HG03558 (cell line): ENCODE data around the gene DACH2.

Experiments
- ATAC-seq: cut with Tn5 transposase; IDR thresholded peaks from one replicate; pipeline ENCODE4 v1.9.1; 2021; ENCODE audit warnings: moderate number of reproducible peaks; ENCODE audit not compliant: unreplicated experiment; ENCODE audit errors: extremely low read depth

The DACH2 gene

DNA sequence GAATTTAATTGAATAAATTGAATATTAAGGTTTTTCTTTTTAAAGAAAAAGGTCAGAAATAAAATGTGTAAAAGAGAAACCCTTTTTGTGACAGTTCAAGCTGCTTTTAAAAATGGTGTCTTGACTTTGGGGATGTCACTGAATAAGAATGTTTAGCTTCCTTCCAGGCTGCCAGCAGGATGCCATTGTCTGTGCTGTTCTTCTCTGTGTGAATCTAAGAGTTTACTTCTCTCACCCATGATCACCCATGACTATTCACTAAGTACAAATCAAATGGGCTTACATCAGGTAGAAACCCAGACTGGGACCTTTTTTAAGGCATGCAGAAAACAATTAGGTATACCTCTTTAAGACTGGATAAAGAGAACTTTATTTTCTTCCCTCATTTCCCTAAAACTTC, 115.3 kb downstream of the DACH2 start:
- no peak for ATAC-seq

DNA sequence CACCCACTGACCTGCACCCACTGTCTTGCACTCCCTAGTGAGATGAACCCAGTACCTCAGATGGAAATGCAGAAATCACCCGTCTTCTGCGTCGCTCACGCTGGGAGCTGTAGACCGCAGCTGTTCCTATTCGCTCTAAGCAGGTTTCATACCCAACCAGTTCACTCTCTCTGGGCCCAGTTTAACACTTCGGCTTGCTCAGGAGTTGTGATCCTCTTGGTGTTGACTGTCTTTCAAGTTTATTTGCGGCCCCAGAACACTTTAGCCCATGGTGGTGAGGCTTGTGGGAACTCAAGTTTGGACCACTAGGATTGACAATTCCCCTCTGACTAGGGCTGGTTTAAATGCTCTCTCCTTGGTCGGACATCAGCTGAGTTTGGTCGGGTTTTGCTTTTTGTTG, 147.0 kb downstream of the DACH2 start:
- no peak for ATAC-seq

DNA sequence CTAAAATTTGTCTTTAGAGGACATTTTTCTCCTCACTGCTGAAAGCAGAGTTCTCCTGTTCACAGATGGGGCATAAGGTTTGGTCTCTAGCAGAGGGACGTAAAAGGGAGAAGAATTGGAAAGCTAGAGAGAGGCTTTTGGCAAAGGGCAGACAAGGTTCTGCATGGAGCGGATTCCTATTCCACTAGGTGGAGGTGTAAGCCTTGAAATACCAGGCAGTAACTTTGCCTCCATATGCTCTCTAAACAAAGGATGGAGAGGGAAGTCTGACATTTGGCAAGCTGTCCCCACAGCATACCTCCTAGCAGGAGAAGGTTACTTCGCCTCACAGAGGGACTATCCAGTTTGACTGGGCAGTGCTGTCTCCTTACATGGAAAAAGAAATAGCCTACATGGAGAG, 174.7 kb downstream of the DACH2 start:
- no peak for ATAC-seq

DNA sequence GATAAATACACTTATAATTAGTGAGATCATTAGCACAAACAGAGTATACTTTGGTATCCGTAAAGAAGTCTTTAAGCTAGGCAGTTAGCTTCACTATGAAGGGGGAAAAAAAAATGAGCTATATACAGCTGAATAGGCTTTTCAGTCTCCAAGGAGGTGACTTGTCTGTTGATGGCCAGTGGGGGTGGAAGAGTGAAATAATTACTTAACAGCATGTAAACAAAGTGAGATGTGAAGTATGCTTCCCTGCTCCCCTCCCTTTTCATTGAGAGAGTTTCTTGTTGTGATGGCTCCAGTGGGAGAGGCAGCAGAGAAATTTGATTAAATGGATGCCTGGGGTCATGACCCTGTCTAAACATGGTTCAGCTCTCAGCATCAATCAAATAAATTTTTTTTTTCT, 180.9 kb downstream of the DACH2 start:
- ATAC-seq = no peak

DNA sequence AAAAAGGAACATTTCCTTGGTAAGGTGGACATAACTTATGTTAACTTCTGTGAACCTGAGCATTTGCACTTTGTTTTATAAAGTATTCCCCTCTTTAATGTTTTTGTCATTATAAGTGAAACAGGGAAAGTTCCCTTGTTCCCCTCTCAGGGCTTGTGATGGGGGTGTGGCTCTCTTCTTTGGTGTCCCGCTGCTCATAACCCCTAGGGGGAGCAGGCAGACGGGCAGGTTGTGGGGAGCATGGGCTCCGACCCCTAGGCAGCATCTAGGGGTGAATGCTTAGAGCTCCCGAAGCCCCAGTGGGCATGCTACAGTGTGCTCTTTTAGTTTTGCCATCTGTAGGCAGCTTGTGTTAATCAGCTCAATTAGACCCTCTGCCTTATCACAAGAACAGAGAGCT, 200.4 kb downstream of the DACH2 start:
- no peak for ATAC-seq

DNA sequence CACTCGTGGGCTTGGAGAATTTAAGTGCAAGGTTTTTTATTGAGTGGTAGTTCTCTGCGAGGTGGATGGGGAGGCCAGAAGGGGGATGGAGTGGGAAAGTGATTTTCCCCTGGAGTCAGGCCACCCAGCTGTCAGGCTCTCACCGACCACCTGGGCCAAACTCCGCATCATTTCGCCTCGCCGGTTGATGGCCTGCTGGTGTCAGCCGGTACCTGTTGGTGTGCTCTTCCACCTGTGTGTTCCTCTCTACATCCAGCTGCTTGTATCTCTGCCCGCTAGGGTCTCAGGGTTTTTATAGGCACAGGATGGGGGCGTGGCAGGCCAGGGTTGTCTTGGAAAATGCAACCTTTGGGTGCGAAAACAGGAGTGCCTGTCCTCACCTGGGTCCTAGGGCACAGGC, 200.9 kb downstream of the DACH2 start:
- ATAC-seq = no peak

DNA sequence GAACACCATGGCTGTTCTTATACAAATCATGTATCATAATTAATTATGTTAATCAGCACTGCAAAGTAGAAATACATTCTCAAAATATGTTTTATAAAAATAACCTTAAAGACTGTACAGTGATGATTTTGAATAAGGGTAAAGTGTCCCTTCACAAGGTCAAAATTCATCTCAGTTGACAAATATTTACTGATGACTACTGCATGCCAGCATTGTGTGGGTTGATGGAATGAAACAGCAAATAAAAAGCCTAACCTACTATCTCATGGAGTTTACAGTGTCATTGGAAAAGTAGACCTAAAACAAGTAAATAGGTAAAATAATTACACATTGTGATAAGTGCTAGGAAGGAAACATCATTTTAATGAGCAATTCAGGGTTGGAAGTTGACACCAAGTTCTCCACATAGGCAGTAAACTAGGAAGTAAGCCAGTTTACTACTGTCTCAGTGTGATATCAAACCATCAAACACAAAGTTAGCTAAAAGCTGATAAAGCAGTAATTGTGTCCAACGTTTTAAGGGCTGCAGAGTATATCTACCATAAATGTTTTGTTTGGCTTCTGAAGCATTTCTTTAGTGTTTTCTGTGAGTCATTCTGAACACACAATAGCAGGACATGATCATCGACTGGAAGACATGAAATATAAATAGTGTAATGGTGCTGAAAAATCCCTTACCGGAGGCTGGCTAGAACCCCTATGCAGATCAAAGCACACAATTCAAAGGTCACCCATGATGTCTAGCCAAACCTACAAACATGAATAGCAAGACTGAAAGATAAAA, 221.8 kb downstream of the DACH2 start:
- ATAC-seq = no peak

DNA sequence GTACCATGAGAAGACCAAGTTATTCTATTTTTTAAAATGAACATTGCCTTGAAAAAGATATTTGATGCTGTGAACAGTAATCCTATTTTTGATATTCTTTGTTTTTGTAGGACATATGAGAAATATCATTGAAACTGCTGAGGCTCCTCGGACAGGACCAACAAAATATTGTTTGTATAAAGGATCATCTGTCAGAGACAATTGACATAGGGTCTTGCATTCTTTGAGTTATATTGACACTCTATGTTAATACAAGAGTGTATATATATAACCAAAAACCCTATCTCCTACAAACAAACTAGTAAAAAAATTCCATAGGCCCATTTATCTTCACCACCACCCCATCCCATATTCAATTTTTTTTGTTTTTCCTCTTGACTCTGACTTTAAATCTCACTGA, 222.7 kb downstream of the DACH2 start:
- ATAC-seq = no peak

DNA sequence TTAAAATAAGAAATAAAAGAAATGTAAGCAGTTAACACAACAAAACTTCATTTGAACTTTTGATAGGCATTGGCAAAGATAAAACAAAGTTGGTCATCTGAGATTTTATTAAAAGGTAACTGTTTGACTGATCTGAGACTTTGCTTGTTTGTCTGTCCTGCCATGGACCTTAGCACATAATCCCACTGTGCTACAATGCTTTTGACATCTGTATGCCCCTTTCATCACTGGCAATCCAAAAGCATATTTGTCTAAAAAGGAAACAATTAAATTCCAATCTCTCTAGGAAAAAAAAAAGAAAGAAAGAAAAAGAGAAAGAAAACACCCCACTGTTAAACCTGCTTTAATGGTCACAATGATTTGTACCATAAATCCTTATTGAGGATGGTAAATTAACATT, 231.0 kb downstream of the DACH2 start:
- ATAC-seq = no peak

DNA sequence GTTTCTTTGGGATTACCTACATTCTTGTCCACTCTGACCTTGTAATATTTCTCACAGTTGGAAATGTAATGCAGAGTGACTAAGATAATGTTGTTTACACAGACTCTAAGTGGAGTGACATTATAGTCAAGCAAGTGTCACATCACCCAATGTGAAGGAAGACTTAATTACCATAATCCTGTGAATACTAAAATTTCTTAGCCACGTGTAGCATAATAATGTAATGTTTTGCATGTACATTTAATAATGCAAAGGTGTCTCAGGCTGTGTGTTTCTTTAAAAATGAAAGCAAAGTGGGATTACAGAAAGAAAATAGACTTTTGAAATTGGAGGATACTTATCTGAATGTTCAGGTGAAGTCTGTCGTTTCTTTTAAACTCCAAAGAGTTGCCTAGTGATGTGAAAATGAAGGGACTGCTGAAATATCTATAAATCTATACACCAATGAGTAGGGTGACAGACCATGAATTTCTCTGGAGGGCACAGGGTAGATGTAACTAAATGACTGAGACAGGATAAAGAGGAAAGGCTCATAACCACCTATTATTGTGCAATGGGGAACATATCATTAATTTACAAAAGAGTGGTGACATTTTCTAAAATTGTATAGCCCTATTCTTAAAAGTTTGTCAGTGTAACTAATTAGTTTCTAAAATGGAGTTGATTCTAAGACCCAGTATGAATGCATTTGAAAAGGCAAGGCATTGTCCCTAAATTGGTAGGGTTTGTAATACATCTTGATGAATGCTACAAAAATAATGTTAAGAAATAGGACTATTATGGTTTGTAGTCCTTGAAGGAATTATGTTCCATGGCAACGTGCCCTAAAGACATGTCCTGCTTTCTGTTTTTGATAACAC, 235.7 kb downstream of the DACH2 start:
- no peak for ATAC-seq

DNA sequence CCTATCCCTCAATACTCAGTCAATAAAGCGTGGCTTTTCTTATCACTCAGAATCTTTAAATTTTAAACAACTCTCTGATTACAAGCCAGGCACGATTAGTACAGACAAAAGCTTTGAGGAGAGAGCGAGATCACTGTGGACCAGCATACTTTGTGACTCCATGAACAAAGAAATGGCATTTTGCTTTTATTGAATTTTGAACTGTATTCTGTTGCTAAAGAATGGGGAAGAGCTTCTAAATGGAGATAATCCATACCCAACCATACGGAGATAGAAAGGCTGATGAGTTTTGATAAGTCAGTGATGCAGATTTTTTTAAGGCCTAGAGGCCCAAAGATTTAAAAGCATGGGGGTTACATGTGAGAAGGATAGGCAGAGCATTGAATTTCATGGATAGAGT, 259.1 kb downstream of the DACH2 start:
- ATAC-seq = no peak

DNA sequence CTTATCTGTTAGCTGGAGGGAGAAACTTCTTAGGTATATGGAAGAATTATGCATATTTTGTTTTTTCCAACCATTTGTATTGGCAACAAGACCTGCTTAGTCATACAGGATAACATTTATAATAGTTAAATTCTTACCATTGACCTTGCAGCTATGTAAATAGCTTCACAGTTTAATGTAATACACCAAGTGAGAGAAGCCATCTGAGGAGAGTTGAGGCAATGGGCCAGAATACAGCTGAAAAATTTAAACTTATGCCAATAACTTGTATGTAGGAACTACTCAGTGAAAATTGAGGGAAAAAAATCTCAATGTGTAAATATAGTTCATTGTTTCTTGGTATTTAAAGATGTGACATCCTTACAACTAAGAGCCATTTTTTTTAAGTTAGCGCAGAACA, 273.5 kb downstream of the DACH2 start:
- no peak for ATAC-seq

DNA sequence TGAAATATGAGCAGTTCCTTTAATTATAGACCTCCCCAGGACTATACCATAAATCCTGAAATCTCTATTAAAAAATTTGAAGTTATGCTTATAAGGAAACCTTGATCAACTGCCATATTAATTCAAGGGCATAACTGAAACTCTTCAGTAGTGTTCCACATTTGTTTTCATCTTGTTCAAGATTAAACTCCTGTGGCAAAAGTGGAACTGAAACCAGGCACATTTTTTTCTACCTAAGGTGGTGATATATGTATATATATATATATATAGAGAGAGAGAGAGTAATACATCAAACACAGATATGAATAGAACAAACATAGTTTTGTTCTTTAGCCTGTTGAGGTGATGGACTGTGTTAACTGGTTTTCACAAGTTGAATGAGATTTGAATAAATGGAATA, 287.9 kb downstream of the DACH2 start:
- no peak for ATAC-seq

DNA sequence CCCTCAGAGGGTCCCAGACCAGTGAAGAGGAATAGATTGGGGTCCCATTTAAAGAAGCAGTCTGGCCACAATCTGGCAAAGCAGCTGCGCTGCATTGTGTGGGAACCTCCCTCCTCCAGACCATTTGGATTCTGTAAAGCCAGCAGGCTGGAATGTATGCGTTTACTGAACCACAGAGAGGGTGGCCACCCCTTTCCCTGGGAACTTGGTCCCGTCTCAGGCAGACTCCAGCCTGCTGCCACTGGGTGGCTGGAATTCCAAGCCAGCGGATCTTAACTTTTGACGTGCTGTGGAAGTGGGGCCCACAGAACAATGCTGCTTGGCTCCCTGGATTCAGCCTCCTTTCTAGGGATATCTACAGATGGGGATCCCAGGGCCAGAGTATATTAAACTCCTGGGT, 307.2 kb downstream of the DACH2 start:
- ATAC-seq = no peak

DNA sequence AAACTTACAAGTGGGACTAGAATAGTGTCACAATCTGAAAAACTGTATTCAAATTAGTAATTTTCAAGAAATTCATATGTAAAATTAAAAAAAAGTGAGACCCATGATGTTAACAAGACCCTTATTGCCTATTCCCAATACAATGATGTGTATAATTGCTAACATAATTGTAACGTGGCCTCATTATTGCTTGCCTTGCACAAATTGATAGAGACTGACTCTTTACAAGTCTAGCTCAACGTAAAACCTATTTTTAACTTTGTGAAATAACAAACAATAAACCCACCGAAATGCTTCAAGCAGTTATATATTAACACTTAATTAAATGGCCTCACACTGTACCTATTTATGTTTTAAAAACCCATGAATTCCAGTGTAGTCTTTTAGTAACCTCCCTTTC, 312.5 kb downstream of the DACH2 start:
- ATAC-seq = no peak

DNA sequence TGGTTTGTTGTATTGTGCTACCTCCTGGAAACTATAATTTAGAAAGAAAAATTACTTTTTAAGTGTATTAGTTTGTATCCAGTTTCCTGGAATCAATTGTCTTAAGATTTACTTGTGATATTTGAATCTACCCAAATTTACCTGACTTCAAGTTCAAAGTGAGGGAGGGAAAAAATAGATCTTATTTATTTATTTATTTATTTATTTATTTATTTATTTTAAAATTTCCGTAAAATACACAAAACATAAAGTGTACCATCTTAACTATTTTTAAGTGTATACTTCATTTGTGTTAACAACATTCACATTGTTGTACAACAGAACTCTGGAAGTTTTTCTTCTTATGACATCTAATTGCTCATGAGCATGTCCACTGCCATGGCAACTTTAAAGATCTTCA, 356.0 kb downstream of the DACH2 start:
- no peak for ATAC-seq

DNA sequence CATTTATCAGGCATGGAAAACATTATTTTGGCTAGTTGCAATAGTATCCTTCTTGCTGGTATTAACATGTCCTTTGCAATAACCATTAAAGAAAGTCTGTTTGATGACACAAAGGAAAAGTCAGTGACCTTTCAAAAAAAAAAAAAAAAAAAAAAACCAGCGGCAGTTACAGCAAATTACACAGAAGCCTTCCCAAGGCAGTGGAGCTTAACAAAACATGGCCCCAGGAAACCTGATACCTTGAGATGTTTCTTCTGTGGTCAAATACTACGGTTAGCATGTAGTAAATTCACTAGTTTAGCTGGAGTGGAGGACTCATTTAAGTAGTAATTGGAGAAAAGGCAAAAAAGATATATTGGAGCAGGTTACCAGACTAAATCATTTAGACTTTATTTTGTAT, 359.1 kb downstream of the DACH2 start:
- ATAC-seq = no peak

DNA sequence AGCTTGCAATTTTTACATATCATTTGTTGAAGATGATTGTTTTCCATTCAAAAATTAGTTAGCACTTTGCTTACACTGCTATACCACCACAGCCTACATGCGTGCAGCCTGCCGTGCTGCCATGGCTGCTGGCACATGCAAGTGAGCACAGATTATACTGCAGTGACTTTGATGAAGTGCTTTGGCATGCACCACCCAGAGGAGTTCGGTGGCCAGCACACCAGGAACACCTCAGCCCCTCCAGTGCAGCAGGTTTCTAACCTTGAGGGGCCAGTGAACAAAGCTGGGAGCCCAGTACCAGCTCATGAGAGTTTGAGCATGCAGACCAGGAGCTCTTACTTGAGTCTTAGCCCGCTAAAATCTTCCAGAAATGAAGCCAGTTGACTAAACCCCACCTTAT, 431.5 kb downstream of the DACH2 start:
- ATAC-seq = no peak

DNA sequence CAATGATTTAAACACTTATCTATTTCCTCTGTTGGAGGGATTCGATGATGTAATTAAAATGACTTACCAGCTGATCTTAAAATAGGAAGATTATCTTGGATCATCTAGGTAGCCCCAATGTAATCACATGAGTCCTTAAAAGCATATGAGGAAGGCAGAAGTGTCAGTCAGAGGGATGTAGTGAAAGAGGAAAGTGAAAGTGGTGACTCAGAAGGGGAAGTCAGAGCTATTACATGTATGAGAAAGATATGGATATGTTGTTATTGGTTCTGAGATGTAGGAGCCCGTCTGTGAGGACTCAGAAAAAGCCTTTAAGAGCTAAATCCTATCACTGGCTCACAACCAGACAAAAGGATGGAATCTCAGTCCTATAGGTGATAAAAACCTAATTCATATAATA, 456.4 kb downstream of the DACH2 start:
- ATAC-seq = no peak

DNA sequence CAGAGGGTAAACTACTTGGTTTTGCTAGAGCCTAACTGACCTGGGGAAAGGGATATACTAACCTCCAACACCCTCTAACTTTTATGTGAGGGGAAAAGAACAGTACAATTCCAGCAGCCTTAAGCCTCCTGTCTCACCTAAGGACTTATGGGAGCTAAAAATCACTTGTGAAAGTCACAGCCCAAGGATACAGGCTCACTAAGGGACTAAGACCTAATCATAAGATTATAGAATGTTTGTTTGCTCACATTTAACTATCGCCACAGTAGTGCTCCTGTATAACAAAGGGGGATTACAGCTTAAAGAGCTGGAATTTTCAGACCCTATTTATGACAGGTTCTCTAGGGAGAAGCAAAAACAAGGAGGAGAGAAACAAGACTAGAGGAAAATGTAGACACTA, 548.7 kb downstream of the DACH2 start:
- ATAC-seq = no peak

DNA sequence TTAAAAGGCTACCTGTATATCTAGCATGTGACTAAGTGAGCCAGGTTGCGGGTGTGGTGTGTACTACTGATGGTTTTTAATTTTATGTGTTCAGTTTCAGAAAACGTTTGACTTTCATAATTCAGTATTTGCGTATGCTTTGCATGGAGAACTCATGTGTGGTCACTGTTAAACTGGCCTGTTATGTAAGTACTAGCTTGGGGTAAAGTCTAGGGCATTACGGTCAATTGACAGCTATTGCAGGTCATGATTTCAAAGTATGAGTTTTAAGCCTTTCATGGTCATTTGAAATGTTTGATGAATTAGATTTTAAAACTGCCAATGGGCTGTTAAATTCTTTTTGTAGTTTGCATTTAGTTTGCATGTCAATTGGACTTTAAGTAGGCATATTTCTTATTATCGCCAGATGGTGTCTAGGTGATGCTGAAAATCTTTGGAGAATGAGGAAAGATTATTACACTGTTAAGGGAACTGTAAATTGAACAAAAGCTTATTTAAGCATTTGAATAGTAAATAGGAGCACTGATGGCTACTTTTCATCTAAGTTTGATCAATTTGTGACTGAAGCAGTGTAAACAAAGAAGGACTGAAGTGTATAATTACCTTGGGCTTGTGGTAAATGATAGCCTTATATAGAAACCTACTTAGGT, 563.4 kb downstream of the DACH2 start:
- ATAC-seq = no peak
